GM19468 (cell line): Measurements from ENCODE around the gene ESPL1.

Source experiments
- ATAC-seq: cut with Tn5 transposase; IDR thresholded peaks from one replicate; pipeline ENCODE4 v1.9.1; 2021; ENCODE audit warnings: mild to moderate bottlenecking, moderate library complexity, moderate number of reproducible peaks; ENCODE audit not compliant: unreplicated experiment; ENCODE audit errors: extremely low read depth

ESPL1 gene

GRCh38 chr12:53254816-53255545 lies 13.1 kb upstream of the ESPL1 start:
- no peak for ATAC-seq

GRCh38 chr12:53255996-53256395 lies 12.1 kb upstream of the ESPL1 start:
- peak; percentile 25 for ATAC-seq

- no peak for ATAC-seq
Observed at GRCh38 chr12:53258541-53259539, 9.3 kb upstream of the ESPL1 start.

- ATAC-seq, result no peak
Observed at GRCh38 chr12:53259891-53260290, 8.2 kb upstream of the ESPL1 start.

- ATAC-seq, result no peak
Observed at GRCh38 chr12:53265783-53266182, 2.3 kb upstream of the ESPL1 start.

GRCh38 chr12:53267306-53267998 lies 647 bp upstream of the ESPL1 start:
- no peak for ATAC-seq

- no peak for ATAC-seq
Observed at GRCh38 chr12:53268630-53269562, 797 bp downstream of the ESPL1 start.

GRCh38 chr12:53274445-53274844 lies 6.3 kb downstream of the ESPL1 start:
- no peak for ATAC-seq

- no peak for ATAC-seq
Observed at GRCh38 chr12:53276511-53276910, 8.4 kb downstream of the ESPL1 start.

- ATAC-seq, result no peak
Observed at GRCh38 chr12:53277981-53278380, 9.9 kb downstream of the ESPL1 start.

GRCh38 chr12:53279283-53279869 lies 11.3 kb downstream of the ESPL1 start:
- no peak for ATAC-seq

GRCh38 chr12:53279888-53280498 lies 11.9 kb downstream of the ESPL1 start:
- no peak for ATAC-seq

GRCh38 chr12:53286448-53286847 lies 18.3 kb downstream of the ESPL1 start:
- no peak for ATAC-seq

GRCh38 chr12:53287741-53288216 lies 19.7 kb downstream of the ESPL1 start:
- no peak for ATAC-seq

GRCh38 chr12:53288322-53288721 lies 20.2 kb downstream of the ESPL1 start:
- ATAC-seq, result no peak

- ATAC-seq, result no peak
Observed at GRCh38 chr12:53289891-53290290, 21.8 kb downstream of the ESPL1 start.

- ATAC-seq, result no peak
Observed at GRCh38 chr12:53290661-53291060, 22.6 kb downstream of the ESPL1 start.

GRCh38 chr12:53292426-53292825 lies 24.3 kb downstream of the ESPL1 start:
- no peak for ATAC-seq
